Stomach (tissue), 4 donors: ENCODE results near the gene FERD3L.

Source experiments
- EP300 ChIP-seq: sonication (generic); formaldehyde crosslinking; IDR thresholded peaks from one replicate; pipeline ENCODE4 v1.6.1; 2017; ENCODE audit warnings: antibody characterized with exemption
- POLR2A ChIP-seq, 4 donors: fragments of 450-650 bp; IDR thresholded peaks; one replicate each; pipeline ENCODE4 v1.6.1; 2016; ENCODE audit warnings: antibody characterized with exemption in 4 of 4, control low read depth in 2 of 4, mild to moderate bottlenecking in 1 of 4, moderate library complexity in 1 of 4
- POLR2AphosphoS5 ChIP-seq, 3 donors: sonication (generic); formaldehyde crosslinking; IDR thresholded peaks; one replicate each; pipeline ENCODE4 v1.6.1; 2016; ENCODE audit warnings: antibody characterized with exemption in 3 of 3
- TF ChIP-seq, protein P1 (sequence below), 7 experiments: fragments of 450-650 bp in 4 of 7; fragments of 200-600 bp in 3 of 7; sonication (generic) in 3 of 7; IDR thresholded peaks; one replicate each; pipeline ENCODE4 v1.5.1; 2016 to 2019; ENCODE audit warnings: antibody characterized with exemption in 7 of 7, control low read depth in 2 of 7, mild to moderate bottlenecking in 1 of 7

DNA sequence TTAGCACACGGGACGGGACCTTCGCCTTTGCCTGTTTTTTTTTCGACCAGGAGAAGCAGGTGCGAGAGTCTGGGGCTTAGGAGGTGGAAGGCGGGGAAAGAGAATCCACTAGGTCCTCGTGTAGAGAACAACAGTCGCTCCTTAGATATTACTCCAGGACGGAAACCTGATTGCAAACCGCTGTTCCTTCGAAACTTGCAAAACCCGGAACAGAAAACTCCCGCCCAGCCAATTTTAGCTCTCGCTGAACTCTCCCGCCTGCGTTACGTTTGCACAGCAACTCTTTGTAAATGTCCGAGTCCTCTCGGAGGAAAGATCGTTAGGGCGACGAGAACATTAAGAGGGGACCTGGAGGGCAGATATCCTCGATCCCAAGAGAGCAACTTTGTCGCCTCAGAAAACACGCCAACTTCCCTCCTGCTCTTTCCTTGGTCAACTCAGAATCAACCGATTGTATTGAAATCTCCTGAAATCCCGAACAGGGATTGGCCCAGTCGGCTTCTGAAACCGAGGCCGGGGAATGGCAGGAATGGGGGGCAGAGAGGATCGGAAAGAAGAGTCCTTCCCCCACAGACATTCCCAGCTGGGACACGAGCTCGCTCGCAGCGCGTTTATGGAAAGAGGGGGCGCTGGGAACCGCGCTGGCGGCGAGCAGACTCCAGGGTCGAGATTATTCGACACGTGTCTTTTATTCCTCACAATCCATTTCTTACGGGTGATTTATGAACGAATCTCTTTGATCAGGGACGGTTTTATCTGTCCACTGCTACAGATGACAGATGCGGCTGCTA, 37.7 kb downstream of the FERD3L start:
- TF ChIP-seq, protein P1, sequence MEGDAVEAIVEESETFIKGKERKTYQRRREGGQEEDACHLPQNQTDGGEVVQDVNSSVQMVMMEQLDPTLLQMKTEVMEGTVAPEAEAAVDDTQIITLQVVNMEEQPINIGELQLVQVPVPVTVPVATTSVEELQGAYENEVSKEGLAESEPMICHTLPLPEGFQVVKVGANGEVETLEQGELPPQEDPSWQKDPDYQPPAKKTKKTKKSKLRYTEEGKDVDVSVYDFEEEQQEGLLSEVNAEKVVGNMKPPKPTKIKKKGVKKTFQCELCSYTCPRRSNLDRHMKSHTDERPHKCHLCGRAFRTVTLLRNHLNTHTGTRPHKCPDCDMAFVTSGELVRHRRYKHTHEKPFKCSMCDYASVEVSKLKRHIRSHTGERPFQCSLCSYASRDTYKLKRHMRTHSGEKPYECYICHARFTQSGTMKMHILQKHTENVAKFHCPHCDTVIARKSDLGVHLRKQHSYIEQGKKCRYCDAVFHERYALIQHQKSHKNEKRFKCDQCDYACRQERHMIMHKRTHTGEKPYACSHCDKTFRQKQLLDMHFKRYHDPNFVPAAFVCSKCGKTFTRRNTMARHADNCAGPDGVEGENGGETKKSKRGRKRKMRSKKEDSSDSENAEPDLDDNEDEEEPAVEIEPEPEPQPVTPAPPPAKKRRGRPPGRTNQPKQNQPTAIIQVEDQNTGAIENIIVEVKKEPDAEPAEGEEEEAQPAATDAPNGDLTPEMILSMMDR (IDR thresholded peaks at IDR 0.05) = no peak
- TF ChIP-seq EP300 = no peak
- TF ChIP-seq POLR2A (IDR thresholded peaks at IDR 0.05) = no peak
- TF ChIP-seq POLR2AphosphoS5 (IDR thresholded peaks at IDR 0.05) = no peak
